HG03095 (cell line): Measurements from ENCODE around the gene TRAPPC12.

ENCODE experiments used
- ATAC-seq: cut with Tn5 transposase; IDR thresholded peaks from one replicate; pipeline ENCODE4 v1.9.1; 2021; ENCODE audit warnings: moderate library complexity; ENCODE audit not compliant: unreplicated experiment

Gene TRAPPC12

DNA sequence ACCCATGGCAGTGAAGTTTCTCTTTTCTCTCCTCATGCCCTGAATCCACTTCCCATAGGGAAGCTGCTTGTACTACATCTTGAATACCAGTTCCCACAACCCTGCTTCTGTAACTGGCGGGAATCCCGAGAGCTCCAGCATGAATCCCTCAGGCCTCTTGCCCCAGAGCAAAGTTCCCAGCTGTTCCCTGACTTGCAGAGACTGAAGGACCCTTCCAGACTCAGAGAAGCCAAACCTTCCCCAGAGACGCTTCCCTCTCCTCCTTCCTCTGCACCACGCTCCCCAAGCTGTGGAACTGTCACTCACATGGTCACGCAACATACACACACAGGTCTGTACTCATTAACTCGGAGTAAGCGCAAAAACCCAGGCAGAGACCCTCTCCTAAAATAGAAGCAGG is 26.4 kb downstream of the TRAPPC12 start:
- ATAC-seq: no peak

DNA sequence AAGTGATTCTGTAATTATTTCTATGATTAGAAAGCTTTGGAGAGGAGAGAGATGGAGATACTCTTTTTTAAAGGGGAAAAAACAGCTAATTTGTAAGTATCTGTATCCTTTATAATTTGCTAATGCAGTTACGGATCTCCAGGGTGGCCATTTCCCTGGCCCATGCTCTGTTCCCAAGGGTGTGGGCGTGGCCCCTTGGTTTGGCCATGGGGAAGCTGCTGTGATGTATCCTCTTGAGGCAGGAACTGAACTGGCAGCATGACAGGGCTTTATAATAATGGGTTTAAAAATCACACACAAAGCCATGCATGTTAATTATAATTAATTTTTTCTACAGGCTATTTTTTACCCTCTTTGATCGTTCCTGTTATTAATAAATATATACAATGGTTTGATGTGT is 27.0 kb downstream of the TRAPPC12 start:
- no peak for ATAC-seq

DNA sequence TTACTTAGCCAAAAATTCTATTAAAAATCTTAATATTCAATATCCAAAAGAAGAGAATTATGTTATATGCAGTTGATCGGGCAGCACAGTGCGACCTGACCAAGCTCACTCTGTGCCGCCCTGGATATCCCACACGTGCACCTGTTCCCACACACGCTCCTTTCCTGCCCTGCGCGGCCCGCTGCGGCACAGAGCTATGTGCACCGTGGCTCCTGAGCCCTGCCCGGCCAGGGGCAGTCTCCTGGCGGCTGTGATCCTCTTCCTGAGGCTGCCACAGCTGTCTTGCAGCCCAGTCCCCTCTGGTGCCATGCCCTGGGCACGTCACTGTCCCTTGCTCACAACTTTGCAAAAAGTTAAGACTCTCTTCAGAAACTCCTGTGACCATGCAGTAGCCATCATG is 29.3 kb downstream of the TRAPPC12 start:
- ATAC-seq: no peak

DNA sequence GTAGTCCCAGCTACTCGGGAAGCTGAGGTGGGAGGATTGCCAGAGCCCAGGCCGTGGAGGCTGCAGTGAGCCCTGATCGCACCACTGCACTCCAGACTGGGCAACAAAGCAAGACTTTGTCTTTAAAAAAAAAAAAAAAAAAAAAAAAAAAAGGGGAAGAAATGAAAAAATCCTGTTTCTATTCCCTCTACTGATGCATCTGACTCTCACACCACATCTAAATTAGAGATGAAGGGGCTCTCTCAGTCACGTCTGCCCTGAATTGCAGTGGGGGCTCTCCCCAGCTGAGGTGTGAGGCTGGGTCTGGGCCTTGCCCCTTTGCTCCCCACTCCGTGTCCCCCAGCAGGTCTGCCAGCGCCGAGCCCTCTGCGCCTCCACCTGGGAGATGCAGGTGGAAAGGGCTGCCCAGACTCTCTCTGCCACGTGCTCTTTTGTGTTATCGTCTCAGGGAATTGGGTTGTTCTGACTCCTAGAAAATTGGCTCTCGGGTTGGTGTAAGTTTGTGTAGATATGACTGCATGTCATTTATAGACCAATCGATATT is 30.2 kb downstream of the TRAPPC12 start:
- ATAC-seq: no peak

DNA sequence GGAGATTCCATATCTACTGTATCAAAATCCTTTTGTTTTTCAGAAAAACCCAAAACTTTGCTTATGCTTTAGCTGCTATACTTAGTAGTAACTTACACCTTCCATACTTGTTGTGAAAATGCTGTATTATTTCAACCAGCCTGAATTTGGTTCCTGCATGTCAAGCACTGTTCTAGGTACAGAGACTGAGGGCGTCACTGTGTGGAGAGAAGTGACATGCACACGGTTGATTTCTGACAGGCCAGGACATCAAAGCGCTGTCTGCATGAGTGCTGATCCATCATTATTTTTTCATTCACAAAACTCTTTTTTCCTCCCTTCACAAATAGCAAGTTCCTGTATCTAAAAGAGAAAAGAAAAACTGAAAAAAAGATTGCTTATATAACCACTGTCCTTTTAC is 31.6 kb downstream of the TRAPPC12 start:
- no peak for ATAC-seq

DNA sequence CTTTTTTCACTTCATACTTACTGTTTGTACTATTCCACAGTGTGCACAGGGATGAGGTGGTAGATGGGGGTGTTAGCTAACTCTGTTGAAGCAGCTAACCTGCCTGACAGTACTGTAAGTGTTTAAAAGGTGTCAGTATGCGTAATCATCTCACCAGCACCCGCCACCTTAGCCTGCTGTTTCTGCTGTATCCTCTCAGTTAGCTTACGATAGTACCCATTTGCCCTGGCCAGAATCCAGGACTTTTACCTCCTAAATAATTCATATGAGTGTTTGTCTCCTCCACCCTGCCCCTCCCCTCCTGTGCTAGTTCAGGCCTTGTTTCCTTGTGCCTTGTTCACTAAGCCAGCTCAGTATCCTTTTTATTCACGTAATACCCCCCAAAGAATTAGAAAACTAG is 34.2 kb downstream of the TRAPPC12 start:
- ATAC-seq: no peak

DNA sequence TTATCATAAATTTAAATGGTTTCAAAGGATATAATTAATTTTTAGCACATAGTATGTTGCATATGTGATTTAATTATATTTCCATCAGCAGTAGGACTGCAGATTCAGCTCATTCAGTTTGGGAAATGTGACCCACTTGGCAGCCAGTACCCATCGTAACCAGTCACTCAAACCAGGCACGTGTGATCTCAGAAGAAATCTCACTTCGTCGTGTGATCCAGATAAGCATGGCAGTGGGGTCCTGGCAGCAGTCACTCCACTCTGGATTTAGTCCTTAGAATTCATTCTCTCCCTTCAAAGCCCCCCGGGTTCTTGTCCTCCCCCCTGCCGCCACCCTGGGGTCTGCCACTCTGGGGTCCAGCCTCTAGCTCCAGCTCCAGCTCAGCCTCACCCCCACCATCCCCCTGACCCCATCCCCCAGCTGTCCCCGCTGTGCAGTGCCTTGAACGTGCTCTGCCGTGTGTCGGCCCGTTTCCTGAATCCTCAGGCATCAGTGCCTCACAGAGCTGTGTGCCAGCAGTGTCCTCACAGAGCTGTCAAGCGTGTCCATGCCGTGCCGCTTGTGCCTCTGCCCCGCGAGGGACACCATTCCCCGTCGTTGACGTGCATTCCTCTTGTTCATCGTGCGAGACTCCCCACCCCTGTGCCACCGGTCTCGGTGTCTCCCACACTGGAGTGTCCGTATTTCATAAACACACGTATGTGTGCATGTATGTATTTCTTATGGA is 34.8 kb downstream of the TRAPPC12 start:
- no peak for ATAC-seq

DNA sequence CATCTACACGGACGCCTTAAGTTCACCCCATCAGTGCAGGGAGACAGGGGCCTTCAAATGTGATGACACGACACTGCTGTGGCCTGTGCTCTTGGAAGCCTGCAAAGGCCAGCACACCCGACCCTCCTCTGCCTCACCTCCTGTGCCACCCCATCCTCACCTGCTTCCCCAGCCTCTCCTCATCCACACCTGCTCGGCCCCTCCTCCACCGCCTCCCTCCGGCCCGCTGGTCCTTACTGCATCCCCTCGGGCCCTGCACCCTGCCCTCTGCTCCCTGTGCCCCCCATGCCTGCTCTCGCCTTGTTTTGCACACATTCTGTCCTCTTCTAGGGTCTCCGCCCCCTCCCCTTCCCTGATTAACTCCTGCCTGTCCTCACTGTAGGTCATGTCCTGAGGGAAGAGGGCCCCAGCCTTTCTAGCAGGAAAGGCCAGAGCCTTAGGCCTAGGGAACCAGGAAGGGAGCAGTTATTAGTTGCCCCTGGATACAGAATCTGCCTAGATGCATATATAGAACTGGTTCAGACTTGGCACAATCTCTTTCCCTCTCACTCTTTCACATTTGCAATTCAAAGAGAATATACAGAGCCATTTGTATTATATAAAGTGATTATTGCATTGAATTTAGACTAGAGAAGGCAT is 39.4 kb downstream of the TRAPPC12 start:
- no peak for ATAC-seq

DNA sequence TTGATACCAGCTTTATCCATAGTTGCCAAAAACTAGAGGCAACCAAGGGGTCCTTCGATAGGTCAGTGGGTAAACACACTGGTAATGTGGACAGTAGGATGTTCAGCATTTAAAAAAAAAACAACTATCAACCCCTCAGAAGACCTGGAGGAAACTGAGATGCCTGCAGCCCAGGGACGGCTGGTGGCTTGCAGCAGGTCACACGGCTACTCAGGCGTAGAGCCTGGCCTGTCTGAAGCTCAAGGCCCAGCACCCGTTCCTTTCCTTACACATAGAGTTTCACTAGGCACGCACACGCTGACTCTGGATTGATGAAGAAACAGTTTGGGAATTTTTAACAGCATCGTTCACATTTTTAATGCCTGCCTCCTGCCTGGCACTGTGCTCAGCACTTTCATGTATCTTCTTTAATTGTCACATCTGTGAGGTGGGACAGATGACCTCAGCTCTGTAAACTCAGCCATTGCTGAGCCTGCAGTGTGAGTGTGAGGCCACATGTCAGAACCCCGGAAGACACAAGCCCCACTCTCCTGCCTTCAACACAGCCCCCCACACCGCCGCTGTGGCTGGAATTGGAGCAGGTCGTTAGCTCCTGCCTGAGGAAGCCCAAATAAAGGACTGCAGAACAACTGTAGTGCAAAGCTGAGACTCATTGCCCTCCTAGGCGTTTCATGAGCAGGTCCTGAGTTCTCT is 40.7 kb downstream of the TRAPPC12 start:
- ATAC-seq: peak; percentile 39

DNA sequence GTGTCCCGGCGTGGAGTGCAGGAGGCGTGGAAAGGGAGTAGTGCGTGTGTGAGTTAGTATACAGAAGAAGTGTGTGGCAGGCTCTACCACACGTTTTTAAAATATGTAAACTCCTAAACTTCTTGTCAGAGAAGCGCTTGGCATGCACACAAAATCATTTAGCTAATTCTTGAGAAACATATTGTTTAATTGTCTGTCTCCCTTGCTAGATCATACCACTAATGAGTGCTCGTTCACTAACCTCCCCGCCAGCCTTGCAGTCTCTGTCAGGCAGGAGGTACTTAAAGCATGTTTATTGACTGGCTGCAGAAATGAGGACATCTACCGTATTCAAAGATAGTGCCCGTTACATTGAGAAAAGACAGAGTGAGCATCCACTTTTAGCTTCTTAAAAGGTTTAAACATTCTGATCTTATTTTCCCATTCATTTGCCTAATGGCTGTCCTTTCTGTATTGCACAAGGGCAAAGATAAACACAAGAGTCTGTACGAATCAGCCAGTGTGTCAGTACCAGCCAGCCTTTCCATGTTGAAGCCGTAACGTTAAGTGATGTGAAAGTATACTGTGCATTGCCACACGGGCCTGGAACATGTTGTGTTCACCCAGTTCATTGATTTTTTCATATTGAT is 41.4 kb downstream of the TRAPPC12 start:
- no peak for ATAC-seq

DNA sequence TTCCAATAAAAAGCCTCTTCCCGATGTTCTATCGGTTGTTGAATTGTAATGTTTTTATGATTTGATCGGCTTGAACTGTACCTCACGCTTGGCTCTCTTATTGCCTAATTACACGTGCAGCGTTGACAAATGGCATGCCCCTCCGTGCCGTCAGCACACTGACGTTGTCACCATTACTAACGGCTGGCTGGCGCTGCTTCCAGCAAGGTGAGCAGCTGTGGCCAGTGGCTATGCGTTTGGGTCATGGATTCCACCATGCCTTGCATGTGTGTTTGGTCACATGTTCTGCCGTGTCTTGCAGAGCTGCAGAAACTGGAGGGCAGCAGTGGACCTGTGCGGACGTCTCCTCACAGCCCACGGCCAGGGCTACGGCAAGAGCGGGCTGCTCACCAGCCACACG is 42.1 kb downstream of the TRAPPC12 start:
- no peak for ATAC-seq

DNA sequence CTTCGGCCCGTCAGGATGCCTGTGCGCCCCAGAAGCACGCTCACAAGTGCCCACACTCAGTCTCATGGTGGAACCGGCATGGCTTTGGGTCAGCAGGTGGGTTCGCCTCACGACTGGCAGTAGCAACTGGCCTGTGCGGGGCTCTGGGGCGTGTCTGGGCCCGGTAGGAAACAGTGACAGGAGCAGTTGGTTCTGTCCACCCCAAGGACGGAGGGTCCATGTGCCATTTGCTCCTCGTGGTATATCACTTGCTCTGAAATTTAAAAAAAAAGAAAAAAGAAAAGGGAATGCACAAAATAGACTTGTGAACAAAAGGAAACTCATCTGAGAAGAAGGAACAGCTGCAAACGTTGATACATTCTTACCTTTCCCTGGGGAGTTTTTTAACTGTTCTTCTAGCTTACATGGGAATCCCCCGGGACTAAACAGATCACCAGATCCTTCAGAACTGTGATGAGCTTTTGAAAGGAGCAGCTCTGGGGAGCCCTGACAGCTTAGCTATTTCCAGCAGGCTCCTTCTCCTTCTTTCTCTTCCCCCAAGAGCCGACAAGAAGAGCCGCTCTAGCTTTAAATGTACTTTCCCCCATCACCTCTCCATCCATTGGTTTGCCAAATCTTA is 42.8 kb downstream of the TRAPPC12 start:
- no peak for ATAC-seq

DNA sequence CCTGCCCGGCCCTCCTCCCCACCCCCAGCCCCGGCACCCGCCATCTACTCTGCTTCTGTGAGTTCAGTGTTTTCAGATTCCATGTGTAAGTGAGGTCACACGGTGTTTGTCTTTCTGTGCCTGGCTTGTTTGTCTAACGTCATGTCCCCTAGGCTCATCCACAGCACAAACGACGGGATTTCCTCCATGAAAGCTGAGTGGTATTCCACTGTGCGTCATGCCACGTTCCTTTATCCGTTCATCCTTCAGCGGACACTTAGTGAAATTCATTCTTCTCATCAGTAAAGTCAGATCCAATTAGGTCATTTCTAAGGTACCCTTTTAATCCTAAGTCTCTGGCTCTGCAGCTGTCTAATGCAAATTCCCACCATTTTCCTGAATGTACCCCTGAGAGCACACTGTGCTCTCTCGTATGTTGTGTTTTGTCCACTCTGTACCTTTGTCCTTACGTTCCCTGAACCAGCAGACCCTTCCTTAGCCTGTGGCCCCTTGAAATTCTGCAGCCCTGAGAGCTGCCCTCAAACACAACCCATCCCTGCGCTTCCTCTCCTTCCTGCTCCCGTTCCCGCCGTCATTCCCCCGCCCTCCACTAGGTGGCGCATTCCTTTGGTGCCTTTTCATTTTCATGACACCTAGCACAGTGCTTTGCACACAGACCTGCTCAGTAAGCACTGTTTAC is 44.1 kb downstream of the TRAPPC12 start:
- ATAC-seq: no peak

DNA sequence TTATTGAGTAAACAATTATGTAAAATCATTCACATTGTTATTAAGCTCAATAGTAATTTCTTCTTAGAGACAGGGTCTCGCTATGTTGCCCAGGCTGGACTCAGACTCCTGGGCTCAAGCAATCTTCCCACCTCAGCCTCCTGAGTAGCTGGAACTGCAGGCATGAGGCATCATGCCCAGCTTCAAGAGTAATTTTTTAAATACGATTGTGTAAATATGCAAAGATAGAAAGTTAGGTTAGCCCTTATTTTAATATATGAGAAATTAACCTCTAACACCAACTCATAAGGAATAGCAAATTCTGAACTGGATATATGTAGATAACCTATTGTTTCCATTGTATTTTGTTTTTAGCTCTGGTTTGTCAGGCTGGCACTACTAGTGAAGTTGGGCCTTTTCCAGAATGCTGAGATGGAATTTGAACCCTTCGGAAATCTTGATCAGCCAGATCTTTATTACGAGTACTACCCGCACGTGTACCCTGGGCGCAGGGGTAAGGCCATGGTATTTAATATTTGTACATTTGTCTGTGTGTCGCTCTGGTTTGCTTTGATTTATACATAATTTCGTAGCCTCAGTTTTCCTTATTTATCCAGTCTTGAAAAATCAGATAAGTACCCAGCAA is 44.8 kb downstream of the TRAPPC12 start:
- no peak for ATAC-seq

DNA sequence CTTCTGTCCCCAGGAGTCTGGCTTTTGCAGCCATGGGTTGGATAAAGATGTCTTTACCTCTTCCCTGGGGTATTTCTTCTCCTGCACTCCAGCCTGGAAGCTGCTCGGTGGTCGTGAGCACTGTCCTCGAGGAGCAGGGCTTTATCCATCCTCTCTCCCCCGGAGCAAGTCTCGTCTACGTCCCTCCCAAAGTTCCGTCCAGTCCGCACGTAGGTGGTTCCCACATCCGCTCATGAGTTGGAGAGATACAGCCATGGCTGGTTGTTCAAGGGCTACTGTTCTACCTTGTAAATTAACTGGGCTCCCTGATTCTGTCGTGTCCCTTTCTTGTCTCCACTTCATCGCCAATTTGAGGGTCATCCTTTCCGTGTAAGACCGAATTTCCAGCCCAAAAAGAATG is 47.1 kb downstream of the TRAPPC12 start:
- no peak for ATAC-seq

DNA sequence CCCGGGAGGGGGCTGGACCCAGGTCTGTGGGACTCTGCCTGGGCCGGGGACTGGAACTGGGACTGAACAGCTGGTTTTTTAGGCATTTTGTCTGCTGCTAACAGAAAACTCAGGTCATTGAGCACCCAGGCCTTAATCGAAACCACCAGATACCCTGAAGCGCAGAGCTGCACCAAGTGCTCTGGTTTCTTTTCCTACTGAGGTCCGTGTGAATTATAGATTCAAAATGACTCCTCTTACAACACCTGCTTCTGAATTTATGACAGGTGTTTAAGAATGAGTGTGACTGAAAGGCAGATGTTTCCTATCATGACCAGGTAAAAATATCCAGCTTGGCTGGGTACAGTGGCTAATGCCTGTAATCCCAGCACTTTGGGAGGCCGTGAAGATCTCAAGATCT is 47.8 kb downstream of the TRAPPC12 start:
- peak; percentile 95 for ATAC-seq

DNA sequence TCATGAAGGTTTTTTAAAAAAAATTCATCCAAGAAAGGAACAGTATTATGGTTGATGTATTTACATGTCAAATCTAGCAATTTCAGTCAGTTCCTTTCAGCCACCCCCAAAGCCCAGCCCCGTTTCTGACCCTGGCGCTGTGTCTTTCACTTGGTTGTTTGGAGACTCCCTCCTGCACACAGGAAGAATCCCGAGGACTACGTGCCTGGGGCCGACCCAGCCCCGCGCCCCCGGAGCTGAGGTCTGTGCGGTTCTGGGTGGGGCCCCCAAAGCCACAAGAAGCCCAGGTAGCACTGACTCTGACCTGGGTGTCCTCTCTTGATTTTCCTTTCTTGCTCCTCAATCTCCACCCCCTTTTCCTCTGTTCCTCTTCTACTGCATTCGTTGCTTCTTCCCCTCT is 49.1 kb downstream of the TRAPPC12 start:
- no peak for ATAC-seq

DNA sequence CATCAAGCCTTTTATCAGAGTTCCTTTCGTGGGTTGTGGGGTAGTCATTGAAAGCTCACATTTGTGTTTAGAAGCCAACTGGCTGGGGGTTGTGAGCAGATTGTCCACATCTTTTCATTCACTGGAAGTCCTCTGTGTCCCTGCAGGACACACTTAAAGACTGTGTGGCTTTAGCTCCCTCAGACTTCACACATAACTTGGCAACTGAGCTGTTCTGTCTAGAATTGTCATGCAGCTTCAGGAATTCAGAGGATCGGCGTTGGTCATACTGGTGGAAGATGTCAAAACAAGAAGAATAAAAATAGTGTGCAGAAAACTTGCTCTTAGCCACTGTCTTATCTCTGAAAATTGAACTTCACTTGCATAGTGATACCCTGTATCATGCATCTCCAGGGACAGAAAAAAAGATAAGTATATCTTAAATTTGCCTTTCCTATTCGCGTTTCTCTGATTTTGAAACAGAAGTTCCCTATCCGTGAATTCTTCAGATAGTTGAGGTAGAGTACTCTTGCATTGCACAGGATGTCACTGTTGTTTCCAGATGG is 49.6 kb downstream of the TRAPPC12 start:
- ATAC-seq: no peak

DNA sequence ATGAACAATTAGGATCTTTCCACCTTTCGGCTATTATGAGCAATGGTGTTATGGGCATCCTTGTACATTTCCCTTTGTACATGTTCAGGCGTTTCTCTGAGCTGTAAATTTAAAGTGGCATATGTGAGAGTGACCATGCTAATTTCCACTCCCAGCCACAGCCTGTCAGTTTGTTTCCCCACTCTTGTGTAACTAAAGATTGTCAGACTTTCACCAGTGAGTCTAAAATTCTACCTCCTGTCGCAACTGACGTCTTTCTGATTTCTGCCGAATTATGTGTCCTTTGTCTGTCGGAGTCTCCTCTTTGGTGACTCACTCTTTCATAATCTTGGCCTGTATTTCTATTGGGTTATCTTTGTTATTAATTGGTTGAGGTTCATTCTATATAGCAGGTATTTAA is 50.7 kb downstream of the TRAPPC12 start:
- ATAC-seq: no peak
